OCI-LY1 (cell line): Measurements from ENCODE around the gene PTGDR.

Source experiments
- EZH2 ChIP-seq: fragments of 200-600 bp; sonication (generic), shearing (Covaris generic); IDR thresholded peaks from 2 replicates; pipeline ENCODE4 v1.8.0; 2017; ENCODE audit warnings: borderline replicate concordance, mixed run types, mild to moderate bottlenecking, antibody characterized with exemption, low read length, moderate library complexity, mixed read lengths
- TF ChIP-seq, protein P1 (sequence below): fragments of 200-600 bp; sonication (generic), shearing (Covaris generic); IDR thresholded peaks from 2 replicates; pipeline ENCODE4 v1.5.1; 2017; ENCODE audit warnings: mild to moderate bottlenecking, antibody characterized with exemption, low read length, moderate library complexity, mixed read lengths

DNA sequence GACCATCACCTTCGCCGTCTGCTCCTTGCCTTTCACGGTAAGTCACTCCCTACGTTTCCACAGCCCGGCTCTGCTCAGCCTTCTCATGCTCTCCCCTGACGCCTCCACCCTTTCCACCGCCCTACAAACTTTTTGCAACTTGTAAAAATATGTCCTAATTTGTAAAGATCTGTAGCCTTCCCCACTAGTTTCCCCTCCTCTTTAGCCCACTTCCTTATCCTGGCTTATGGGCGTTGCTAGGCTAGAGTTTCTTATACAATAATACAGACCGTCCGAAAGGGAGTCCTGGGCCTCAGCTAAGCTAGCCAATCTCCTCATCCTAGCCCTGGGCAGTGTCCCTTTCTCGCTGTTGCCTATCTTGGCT, 47.8 kb downstream of the PTGDR start:
- TF ChIP-seq, protein P1, sequence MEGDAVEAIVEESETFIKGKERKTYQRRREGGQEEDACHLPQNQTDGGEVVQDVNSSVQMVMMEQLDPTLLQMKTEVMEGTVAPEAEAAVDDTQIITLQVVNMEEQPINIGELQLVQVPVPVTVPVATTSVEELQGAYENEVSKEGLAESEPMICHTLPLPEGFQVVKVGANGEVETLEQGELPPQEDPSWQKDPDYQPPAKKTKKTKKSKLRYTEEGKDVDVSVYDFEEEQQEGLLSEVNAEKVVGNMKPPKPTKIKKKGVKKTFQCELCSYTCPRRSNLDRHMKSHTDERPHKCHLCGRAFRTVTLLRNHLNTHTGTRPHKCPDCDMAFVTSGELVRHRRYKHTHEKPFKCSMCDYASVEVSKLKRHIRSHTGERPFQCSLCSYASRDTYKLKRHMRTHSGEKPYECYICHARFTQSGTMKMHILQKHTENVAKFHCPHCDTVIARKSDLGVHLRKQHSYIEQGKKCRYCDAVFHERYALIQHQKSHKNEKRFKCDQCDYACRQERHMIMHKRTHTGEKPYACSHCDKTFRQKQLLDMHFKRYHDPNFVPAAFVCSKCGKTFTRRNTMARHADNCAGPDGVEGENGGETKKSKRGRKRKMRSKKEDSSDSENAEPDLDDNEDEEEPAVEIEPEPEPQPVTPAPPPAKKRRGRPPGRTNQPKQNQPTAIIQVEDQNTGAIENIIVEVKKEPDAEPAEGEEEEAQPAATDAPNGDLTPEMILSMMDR, result no peak
- no peak for TF ChIP-seq EZH2
